ENCODE data around the gene MCF2L. TPM values are rescaled to one million over a fixed set of nuclear protein-coding genes. Genes with fewer than 3 reads are reported as not detected.
A peak's percentile ranks its signal among the peaks of the same experiment; 100 is the strongest.

MCF2L gene
- total and polyA plus RNA-seq, 12 donors, result 29.6 to 99.8 (median 45.3) TPM

DNA sequence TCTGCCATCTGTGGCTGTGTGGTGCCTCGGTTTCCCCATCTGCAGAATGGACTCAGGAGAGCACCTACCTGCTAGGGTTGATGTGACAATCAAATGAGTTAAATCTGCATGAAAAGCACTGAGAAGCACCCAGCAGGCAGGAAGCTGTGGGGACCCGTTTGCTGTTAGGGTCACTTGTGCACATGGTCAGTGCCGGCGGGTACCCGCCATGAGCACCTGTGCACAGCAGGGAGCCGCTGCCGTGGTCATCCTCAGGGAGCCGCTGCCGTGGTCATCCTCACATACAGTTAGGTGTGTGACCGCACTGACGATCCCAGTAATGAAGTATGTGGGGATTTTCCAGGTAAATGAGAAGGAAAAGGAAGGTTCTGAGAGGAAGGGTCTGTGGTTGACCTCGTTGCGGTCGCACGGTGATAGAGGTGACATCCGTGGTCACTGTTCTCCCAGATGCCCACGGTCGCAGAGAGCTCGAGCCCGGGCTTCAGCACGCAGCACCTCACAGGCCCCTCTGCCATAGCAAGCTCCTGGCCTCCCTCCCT is 6.5 kb downstream of the MCF2L start:
- 93% methylated on average over 21 of the region's 21 CpGs for WGBS, 2 donors
- Histone ChIP-seq H3K27ac (no peak overlapping the region), H3K4me3 (no peak overlapping the region), H3K27me3 (peaks cover 0 to 6% (median 0%) of the 10 kb centered on the region in 7 donors), H3K36me3 (no peaks in the 10 kb centered on the region), H3K4me1 (peaks cover 6 to 25% (median 10%) of the 10 kb centered on the region in 9 donors), H3K9me3 (no peaks in the 10 kb centered on the region)
- no peak for DNase-seq
- intact Hi-C loops (cut with DNase I), result no loop called here
- TF ChIP-seq, protein P1, sequence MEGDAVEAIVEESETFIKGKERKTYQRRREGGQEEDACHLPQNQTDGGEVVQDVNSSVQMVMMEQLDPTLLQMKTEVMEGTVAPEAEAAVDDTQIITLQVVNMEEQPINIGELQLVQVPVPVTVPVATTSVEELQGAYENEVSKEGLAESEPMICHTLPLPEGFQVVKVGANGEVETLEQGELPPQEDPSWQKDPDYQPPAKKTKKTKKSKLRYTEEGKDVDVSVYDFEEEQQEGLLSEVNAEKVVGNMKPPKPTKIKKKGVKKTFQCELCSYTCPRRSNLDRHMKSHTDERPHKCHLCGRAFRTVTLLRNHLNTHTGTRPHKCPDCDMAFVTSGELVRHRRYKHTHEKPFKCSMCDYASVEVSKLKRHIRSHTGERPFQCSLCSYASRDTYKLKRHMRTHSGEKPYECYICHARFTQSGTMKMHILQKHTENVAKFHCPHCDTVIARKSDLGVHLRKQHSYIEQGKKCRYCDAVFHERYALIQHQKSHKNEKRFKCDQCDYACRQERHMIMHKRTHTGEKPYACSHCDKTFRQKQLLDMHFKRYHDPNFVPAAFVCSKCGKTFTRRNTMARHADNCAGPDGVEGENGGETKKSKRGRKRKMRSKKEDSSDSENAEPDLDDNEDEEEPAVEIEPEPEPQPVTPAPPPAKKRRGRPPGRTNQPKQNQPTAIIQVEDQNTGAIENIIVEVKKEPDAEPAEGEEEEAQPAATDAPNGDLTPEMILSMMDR (IDR thresholded peaks at IDR 0.05), result no peak
- no peak for ATAC-seq

DNA sequence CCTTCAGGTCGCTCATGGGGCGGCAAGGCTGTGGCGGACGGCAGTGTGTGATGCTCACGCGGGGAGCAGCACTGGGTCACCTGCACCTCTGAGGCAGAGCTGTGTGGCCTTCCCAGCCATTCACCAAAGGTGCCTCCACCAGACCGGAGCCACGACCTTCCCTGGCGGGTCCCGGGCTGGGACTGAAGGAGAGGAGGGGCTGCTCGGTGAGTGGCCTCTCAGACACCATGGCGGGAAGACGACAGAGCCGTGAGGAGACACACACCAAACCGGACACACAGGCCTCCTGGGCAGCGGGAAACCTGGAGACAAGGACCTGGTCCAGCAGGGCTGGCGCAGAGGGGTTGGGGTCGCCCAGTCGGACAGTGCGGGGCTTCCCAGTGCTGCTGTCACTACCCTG is 7.5 kb downstream of the MCF2L start:
- WGBS, 2 donors, result 92 to 93% methylated on average over 18 to 20 of the region's 20 CpGs
- H3K27ac ChIP-seq, result no peak overlapping the region
- no peaks in the 10 kb centered on the region for H3K9me3 ChIP-seq
- H3K36me3 ChIP-seq, result peaks cover 0 to under 1% (median 0%) of the 10 kb centered on the region in 9 donors
- TF ChIP-seq, protein P1 (IDR thresholded peaks at IDR 0.05), result no peak
- intact Hi-C loops (cut with DNase I), result no loop called here
- DNase-seq (no peak), ATAC-seq (no peak)
- H3K4me3 ChIP-seq, result no peak overlapping the region
- H3K4me1 ChIP-seq, result peaks cover 6 to 25% (median 10%) of the 10 kb centered on the region in 9 donors
- H3K27me3 ChIP-seq, result no peaks in the 10 kb centered on the region

DNA sequence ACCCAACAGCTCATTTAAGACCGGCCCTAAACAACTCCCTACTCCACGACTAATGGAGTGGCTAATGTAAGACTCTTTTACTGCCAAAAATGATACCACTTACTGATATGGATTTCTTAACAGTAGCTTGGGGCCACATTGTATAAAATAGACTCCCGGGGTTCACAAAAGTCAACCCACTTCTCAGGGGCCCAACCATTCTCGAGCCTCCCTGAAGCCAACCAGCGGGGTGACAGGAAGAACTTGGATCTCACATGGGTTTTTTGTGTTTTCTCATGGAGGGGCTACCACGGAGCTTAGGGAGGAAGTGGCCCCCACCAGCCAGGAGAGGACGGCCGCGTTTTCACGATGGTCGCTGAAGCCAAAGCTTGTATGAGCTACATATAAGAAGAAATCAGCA is 8.1 kb downstream of the MCF2L start:
- TF ChIP-seq, protein P1 (IDR thresholded peaks at IDR 0.05), result no peak
- no peaks in the 10 kb centered on the region for H3K9me3 ChIP-seq
- no peaks in the 10 kb centered on the region for H3K27me3 ChIP-seq
- WGBS, 2 donors, result 64 to 78% methylated on average over 11 of the region's 11 CpGs
- peaks cover 6 to 27% (median 10%) of the 10 kb centered on the region in 9 donors for H3K4me1 ChIP-seq
- H3K36me3 ChIP-seq, result peaks cover 0 to 4% (median 0%) of the 10 kb centered on the region in 9 donors
- no peak for ATAC-seq
- intact Hi-C loops (cut with DNase I), result no loop called here
- peak overlapping the region in 4 of 10 donors; percentile 79 to 93 (median 88) for H3K27ac ChIP-seq
- no peak for DNase-seq
- H3K4me3 ChIP-seq, result no peak overlapping the region

DNA sequence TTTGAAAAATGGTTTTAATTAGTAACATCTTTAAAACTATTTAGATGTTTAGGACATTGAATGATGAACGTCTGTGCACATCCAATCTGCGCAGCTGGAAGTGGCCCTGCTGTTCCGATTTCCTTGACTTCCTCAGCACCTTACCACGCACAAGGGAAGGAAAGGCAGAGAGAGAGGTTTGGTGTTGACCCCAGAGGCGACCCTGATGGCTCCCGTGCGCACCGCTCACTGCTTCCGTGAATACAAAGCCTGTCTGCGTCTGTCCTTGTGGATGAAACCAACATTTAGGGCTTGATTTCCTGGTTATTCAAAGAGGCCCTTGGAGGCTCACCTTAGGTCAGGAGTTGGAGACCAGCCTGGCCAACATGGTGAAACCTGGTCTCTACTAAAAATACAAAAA is 8.5 kb downstream of the MCF2L start:
- Histone ChIP-seq H3K36me3 (peaks cover 0 to 5% (median 0%) of the 10 kb centered on the region in 9 donors), H3K4me3 (no peak overlapping the region), H3K4me1 (peaks cover 6 to 31% (median 10%) of the 10 kb centered on the region in 9 donors), H3K9me3 (no peaks in the 10 kb centered on the region), H3K27ac (peak overlapping the region in 9 of 10 donors; percentile 50 to 93 (median 79)), H3K27me3 (no peaks in the 10 kb centered on the region)
- intact Hi-C loops (cut with DNase I), result no loop called here
- TF ChIP-seq, protein P1 (IDR thresholded peaks at IDR 0.05), result no peak
- WGBS, 2 donors, result 64 to 80% methylated on average over 10 of the region's 10 CpGs
- no peak for DNase-seq
- peak in 3 of 8 donors; percentile 3 to 53 (median 18) for ATAC-seq
